Measurements from ENCODE around the gene LEKR1. TPM values are rescaled to one million over a fixed set of nuclear protein-coding genes. Genes with fewer than 3 reads are reported as not detected.
A peak's percentile ranks its signal among the peaks of the same experiment; 100 is the strongest.
"Not testable (repeated sequence)": the region's sequence is repeated elsewhere in the genome, so short reads cannot be mapped to it uniquely, and the experiment has no call there.

LEKR1 gene
- total RNA-seq, 1 donor from 2014 or later = 0.78 TPM

DNA sequence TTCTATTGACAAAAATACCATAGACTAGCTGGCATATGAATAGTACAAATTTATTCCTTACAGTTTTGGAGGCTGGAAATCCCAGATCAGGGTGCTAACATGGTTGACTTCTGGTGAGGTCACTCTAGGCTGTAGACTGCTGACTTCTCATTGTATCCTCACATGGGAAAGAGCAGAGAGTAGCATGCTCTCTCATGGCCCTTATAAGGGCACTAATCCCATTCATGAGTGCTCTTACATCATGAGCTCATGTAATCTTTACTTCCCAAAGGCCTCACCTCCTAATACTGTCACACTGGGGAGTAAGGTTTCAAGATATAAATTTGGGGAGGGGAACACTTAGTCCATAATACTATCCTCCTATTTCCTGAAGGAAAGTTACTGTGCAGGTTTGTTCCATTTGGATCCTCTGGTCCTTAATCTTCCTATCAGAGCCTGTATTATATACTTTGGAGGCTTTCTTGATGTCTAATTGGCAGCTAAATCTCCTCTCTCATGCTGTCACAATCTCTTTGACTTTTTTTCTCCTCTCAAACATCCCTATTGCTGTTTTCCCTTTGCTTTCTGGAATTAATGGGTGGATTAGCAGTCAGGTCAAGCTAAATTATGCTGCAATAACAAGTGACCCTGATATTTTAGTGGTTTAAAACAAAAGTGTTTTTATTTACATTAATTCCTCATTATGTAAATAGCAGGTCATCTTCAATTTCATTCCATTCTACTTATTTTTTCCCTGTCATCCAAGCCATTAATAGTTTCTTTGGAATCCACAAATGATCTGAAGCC, 23.1 kb upstream of the LEKR1 start:
- DNase-seq (ENCODE audit: missing footprints) = no peak
- intact Hi-C loops (cut with DNase I) = no loop called here
- ATAC-seq = no peak

GRCh38 chr3:156803952-156804741, 22.0 kb upstream of the LEKR1 start:
- no peak for DNase-seq (ENCODE audit: missing footprints)
- ATAC-seq = no peak
- intact Hi-C loops (cut with DNase I) = no loop called here

- DNase-seq (ENCODE audit: missing footprints) (no peak), ATAC-seq (no peak)
- intact Hi-C loops (cut with DNase I) = no loop called here
These were observed 19.5 kb upstream of the LEKR1 start for GRCh38 chr3:156806698-156807097.

GRCh38 chr3:156808025-156808424, 18.1 kb upstream of the LEKR1 start:
- ATAC-seq = no peak
- intact Hi-C loops (cut with DNase I) = no loop called here
- no peak for DNase-seq (ENCODE audit: missing footprints)

- intact Hi-C loops (cut with DNase I) = no loop called here
These were observed 14.9 kb upstream of the LEKR1 start for GRCh38 chr3:156811089-156811862.

GRCh38 chr3:156812521-156813335, 13.4 kb upstream of the LEKR1 start:
- DNase-seq (ENCODE audit: missing footprints) (no peak), ATAC-seq (no peak)
- intact Hi-C loops (cut with DNase I) = no loop called here

More at GRCh38 chr3:156811089-156811862, 14.9 kb upstream of the LEKR1 start:
- no peak for ATAC-seq
- DNase-seq (ENCODE audit: missing footprints) = no peak

GRCh38 chr3:156814295-156814694, 11.9 kb upstream of the LEKR1 start:
- intact Hi-C loops (cut with DNase I) = no loop called here
- no peak for ATAC-seq
- DNase-seq (ENCODE audit: missing footprints) = no peak

DNA sequence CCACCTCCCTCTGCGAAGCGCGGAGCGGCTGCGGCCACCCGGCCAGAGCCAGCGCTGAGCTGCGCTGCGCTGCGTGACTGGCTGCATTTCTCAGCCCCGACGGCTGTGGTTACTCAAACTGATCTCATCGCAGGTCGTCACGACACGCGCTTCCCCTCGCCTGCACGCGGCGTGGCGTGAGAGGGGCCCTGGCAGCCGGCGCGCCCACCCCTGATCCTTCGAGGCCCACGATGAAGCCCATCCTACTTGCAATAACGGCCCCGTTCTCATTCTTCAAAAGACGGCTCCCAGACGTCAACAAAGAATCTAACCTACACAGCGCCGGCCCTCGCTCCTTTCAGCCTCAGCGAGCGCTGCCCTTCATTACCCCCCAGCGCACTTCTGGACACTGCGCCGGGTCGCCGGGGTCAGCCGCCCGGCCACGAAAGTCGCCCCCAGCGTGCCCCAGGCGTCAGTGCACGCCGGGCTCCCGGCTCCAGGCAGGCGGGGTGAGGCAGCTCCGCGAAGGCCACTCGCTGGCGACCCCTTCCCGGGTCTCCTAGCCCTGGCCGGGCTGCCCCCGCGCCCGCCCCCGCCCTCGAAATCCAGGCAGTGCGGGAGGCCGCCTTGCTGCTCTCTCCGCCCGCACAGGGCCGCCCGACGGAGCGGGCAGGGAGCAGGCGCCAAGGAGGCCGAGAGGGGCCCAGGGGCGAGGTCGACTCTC, 9.9 kb upstream of the LEKR1 start:
- ATAC-seq (peak; percentile 61), DNase-seq (ENCODE audit: missing footprints) (peak; percentile 73)
- intact Hi-C loops (cut with DNase I) = loop anchor here (2.0 to 5.0 kb wide), 3 partner anchors 141 to 321 kb away; partner anchors contain the start of gene TIPARP

GRCh38 chr3:156816794-156817645, 9.1 kb upstream of the LEKR1 start:
- peak; percentile 95 for ATAC-seq
- intact Hi-C loops (cut with DNase I) = loop anchor here (2.0 to 5.0 kb wide), 3 partner anchors 142 to 320 kb away; partner anchors contain the start of gene TIPARP
- DNase-seq (ENCODE audit: missing footprints) = peak; percentile 95

DNA sequence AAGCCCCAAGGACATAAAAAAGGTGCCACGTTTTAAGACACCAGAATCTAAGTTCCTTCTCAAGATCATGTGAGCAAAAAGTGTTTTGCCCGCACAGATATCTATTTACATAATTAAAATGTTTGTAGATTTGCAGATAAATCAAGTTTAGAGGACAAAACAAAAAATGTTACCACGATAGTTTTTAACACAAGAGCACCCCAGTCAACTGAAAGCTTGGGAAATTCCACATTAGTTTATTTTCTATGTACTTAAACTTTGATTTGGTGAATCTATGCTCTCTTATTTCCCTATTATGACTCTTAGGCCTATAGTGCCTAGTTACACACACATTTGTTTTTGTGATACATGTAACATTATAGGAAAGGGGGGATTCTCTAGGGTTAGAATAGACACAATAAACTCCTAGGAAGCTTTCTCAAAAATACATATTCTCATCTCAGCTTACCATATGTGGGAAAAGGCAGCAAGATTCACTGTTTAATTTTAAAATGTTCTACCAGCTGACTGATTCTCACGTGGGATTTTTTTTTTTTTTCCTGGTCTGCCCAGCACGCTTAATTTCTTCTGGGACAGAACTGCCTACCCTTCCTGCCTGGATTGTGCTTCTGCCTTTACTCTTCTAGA, 8.4 kb upstream of the LEKR1 start:
- intact Hi-C loops (cut with DNase I) = loop anchor here (2.0 to 5.0 kb wide), 3 partner anchors 143 to 319 kb away; partner anchors contain the start of gene TIPARP
- DNase-seq (ENCODE audit: missing footprints) = no peak
- ATAC-seq = no peak

- intact Hi-C loops (cut with DNase I) = loop anchor here (5.0 kb wide), 1 partner anchor 269 kb away; no protein-coding TSS in a partner anchor
- ATAC-seq = no peak
- DNase-seq (ENCODE audit: missing footprints) = no peak
These were observed 7.9 kb upstream of the LEKR1 start for GRCh38 chr3:156818273-156818651.

DNA sequence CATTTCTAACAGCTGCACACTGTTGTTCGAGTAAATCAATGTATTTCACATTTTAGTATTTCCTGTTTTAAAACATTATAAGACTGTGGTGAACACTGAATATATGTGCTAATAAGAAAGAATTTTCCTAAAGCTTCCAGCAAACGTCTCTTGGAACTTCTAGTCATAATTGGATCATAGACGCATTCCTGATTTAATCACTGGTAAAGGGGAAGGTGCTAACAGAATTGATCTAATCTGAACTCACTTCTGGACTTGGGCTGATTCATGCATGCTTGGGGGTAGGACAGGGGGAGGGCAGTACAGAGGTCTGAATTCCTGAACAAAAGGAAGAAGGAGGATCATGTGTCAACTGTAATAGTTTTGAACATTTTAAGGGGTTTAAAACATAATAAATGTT, 7.3 kb upstream of the LEKR1 start:
- DNase-seq (ENCODE audit: missing footprints) = no peak
- intact Hi-C loops (cut with DNase I) = loop anchor here (5.0 kb wide), 1 partner anchor 268 kb away; no protein-coding TSS in a partner anchor
- no peak for ATAC-seq

DNA sequence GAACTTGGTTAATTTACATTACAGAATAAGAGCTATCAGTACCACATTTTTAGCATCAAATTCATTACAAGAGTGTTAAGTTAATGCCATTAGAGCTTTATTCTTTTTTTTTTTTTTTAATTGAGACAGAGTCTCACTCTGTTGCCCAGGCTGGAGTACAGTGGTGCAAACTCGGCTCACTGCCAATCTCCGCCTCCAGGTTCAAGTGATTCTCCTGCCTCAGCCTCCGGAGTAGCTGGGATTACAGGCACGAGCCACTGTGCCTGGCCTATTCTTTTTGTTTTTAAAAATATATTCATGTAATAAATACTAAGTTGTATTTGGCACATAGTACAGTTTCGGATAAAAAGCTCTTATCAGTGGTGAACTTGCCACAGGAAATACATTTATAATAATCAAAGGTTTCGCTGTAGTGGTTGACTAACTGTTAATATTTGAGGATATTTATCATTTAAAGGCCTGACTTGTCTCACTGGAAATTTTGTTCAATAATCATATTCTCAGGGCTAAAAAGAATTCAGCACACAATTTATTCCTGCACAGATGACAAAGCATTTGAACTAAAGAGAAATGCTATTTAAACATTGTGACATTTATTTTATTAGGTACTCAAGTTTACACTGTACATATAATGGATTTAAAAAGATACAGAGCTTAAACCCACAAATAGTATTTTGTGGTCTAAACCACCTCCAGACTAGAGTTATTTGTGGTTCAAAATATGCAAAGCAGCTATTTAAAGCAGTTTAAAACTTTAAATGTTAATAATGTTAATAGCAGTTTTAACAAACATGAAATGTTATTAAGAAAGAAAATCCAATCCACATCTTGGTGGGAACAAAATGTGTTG, 6.1 kb upstream of the LEKR1 start:
- DNase-seq (ENCODE audit: missing footprints) (no peak), ATAC-seq (no peak)
- intact Hi-C loops (cut with DNase I) = loop anchor here (5.0 kb wide), 1 partner anchor 267 kb away; no protein-coding TSS in a partner anchor

- intact Hi-C loops (cut with DNase I) = no loop called here
- DNase-seq (ENCODE audit: missing footprints) (no peak), ATAC-seq (no peak)
These were observed 5.5 kb upstream of the LEKR1 start for GRCh38 chr3:156820692-156821080.

- ATAC-seq; intact Hi-C loops (cut with DNase I); DNase-seq (ENCODE audit: missing footprints): not testable (repeated sequence)
These were observed 3.4 kb upstream of the LEKR1 start for GRCh38 chr3:156822626-156823260.

All from Right ventricle myocardium inferior (tissue), 1 donor.